ENCODE results near the gene ACADL.

GRCh38 chr2:210177769-210178168, 47.5 kb downstream of the ACADL start:
- no peak for TF ChIP-seq CTCF (IDR thresholded peaks at IDR 0.05)
- no peak for TF ChIP-seq EZH2phosphoT487 (IDR thresholded peaks at IDR 0.05)
- TF ChIP-seq EZH2 (IDR thresholded peaks at IDR 0.05) = no peak
